ENCODE measurements around the gene PRAMEF12. TPM values are rescaled to one million over a fixed set of nuclear protein-coding genes. Genes with fewer than 3 reads are reported as not detected.

PRAMEF12 gene
- total RNA-seq, 3 donors from 2014 or later = not detected

- no peaks in the 10 kb centered on the region for H3K36me3 ChIP-seq
- intact Hi-C loops (cut with DNase I; ENCODE audit: low total_unique reads) = no loop called here
- no peak overlapping the region for H3K27ac ChIP-seq
These were observed 2.9 kb upstream of the PRAMEF12 start for GRCh38 chr1:12770620-12771019.

GRCh38 chr1:12771186-12771585 lies 2.4 kb upstream of the PRAMEF12 start:
- Histone ChIP-seq H3K4me3 (no peak overlapping the region), H3K4me1 (no peaks in the 10 kb centered on the region), H3K9me3 (no peaks in the 10 kb centered on the region), H3K27ac (no peak overlapping the region), H3K27me3 (no peaks in the 10 kb centered on the region), H3K36me3 (no peaks in the 10 kb centered on the region)
- no peak for DNase-seq (ENCODE audit: low spot score in 2 of 2)
- intact Hi-C loops (cut with DNase I; ENCODE audit: low total_unique reads) = no loop called here
- TF ChIP-seq CTCF (IDR thresholded peaks at IDR 0.05) (no peak), POLR2A (IDR thresholded peaks at IDR 0.05) (no peak), POLR2AphosphoS5 (IDR thresholded peaks at IDR 0.05) (no peak)

More at GRCh38 chr1:12770620-12771019, 2.9 kb upstream of the PRAMEF12 start:
- no peak for DNase-seq (ENCODE audit: low spot score in 2 of 2)
- no peaks in the 10 kb centered on the region for H3K9me3 ChIP-seq
- no peak overlapping the region for H3K4me3 ChIP-seq
- TF ChIP-seq POLR2A (IDR thresholded peaks at IDR 0.05) (no peak), CTCF (IDR thresholded peaks at IDR 0.05) (no peak), POLR2AphosphoS5 (IDR thresholded peaks at IDR 0.05) (no peak)
- no peaks in the 10 kb centered on the region for H3K4me1 ChIP-seq
- H3K27me3 ChIP-seq = no peaks in the 10 kb centered on the region

- Histone ChIP-seq H3K36me3 (no peaks in the 10 kb centered on the region), H3K4me3 (no peak overlapping the region), H3K27me3 (no peaks in the 10 kb centered on the region), H3K4me1 (no peaks in the 10 kb centered on the region), H3K27ac (no peak overlapping the region), H3K9me3 (no peaks in the 10 kb centered on the region)
- intact Hi-C loops (cut with DNase I; ENCODE audit: low total_unique reads) = no loop called here
- TF ChIP-seq CTCF (IDR thresholded peaks at IDR 0.05) (no peak), POLR2A (IDR thresholded peaks at IDR 0.05) (no peak), POLR2AphosphoS5 (IDR thresholded peaks at IDR 0.05) (no peak)
- DNase-seq (ENCODE audit: low spot score in 2 of 2) = no peak
These were observed 1.0 kb upstream of the PRAMEF12 start for GRCh38 chr1:12772520-12772919.

- no peaks in the 10 kb centered on the region for H3K9me3 ChIP-seq
- TF ChIP-seq POLR2A (IDR thresholded peaks at IDR 0.05) (no peak), POLR2AphosphoS5 (IDR thresholded peaks at IDR 0.05) (no peak), CTCF (IDR thresholded peaks at IDR 0.05) (no peak)
- no peaks in the 10 kb centered on the region for H3K36me3 ChIP-seq
- H3K4me3 ChIP-seq = no peak overlapping the region
- intact Hi-C loops (cut with DNase I; ENCODE audit: low total_unique reads) = no loop called here
- H3K27me3 ChIP-seq = no peaks in the 10 kb centered on the region
- DNase-seq (ENCODE audit: low spot score in 2 of 2) = no peak
- H3K4me1 ChIP-seq = no peaks in the 10 kb centered on the region
- H3K27ac ChIP-seq = no peak overlapping the region
These were observed 1.3 kb downstream of the PRAMEF12 start for GRCh38 chr1:12774801-12775345.

- no peaks in the 10 kb centered on the region for H3K9me3 ChIP-seq
- H3K36me3 ChIP-seq = no peaks in the 10 kb centered on the region
- H3K4me1 ChIP-seq = no peaks in the 10 kb centered on the region
- TF ChIP-seq POLR2AphosphoS5 (IDR thresholded peaks at IDR 0.05) (no peak), CTCF (IDR thresholded peaks at IDR 0.05) (no peak), POLR2A (IDR thresholded peaks at IDR 0.05) (no peak)
- no peak overlapping the region for H3K27ac ChIP-seq
- H3K4me3 ChIP-seq = no peak overlapping the region
- H3K27me3 ChIP-seq = no peaks in the 10 kb centered on the region
- intact Hi-C loops (cut with DNase I; ENCODE audit: low total_unique reads) = no loop called here
- no peak for DNase-seq (ENCODE audit: low spot score in 2 of 2)
These were observed 1.9 kb downstream of the PRAMEF12 start for GRCh38 chr1:12775443-12775842.
